NOMO-1 (cell line): ENCODE results near the gene E2F4.

Experiments
- DNase-seq, 2 experiments: peaks; one replicate each; lab custom pipeline; 2025; ENCODE audit not compliant: unreplicated experiment in 2 of 2; lab: John Stamatoyannopoulos, UW

E2F4 gene

DNA sequence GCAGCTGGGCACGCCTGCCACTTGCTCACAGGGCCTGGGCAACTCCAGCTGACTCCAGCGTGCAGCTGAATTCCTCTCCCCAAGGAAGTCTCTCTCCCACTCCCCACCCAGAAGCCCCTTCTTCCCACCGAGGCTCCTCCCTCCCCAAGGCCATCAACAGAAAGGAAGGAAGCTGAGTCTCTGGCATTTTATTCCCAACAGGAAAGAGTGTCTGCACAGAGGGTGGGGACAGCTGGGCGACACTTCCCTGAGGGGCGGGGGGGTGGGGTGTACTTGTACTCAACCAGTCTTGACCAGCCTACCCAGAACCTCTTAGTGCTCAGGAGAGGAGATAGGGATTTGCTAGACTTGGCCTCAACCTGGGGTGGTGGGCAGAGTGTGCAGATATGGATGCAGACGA, 1.9 kb upstream of the E2F4 start, which contains the start of gene EXOC3L1:
TSS of gene EXOC3L1 (minus strand) at position 96 of the 400 bp plus-strand sequence. CDS start 460 bp downstream, outside the sequence.
- DNase-seq: no peak

DNA sequence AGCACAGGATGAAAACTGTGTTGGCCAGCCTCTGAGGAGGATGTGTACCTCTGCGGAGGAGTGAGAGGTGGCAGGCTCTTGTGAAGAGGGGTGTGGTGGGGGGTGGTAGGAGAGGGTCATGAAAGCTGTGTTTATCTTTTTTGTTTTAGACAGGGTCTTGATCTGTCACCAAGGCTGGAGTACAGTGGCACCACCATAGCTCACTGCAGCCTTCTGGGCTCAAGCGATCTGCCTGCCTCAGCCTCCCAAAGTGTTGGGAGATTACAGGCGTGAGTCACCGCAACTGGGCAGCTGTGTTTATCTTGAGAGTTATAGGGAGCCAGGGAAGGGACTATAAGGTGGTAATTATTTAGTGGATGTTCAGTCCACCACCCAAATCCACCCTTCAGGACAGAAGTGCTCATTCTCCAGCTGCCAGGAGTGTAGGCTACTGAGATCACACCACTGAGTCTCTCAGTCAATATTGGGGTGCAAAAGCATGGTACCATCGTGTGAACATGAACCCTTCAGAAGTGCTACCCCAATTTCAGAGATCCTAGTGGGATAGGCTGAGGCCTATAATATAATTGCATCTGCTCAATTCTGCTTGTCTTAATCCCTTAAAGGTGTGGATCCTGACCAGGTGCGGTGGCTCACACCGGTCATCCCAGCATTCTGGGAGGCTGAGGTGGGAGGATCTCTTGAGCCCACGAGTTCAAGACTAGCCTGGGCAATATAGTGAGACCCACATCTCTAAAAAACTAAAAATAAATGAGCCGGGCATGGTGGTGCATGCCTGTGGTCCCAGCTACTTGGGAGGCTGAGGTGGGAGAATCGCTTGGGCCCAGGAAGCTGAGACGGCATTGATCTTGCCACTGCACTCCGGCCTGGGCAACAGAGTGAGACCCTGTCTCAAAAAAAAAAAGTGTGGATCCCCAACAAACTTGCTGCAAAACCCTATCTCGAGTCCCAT, 1.2 kb upstream of the E2F4 start:
- no peak for DNase-seq

DNA sequence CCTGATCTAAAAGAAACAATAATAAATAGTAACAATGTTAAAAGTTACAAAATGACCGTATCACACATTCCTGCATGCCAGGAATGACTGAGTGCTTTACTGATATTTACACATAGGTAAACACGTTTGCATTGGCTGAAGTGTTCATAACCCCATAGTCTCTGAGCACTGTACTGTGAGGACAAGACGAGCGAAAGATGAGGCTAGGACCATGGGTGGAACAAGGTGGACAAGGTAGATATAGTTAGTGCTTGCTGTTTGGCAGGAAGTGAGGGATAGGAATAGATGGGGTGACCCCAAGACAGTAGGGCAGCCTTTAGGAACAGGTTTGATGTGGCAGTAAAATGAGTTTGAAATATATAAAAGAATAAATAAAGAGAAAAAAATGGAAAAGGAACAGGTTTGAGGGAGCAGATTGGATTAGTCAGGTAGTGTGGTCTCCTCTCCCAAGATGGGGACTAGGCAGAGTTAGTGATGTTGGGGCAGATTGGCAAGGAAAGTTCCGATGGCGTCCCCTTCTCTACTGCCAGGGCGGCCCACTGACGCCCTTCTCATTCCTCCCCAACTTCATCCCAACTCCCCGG, 452 bp upstream of the E2F4 start:
- no peak for DNase-seq

DNA sequence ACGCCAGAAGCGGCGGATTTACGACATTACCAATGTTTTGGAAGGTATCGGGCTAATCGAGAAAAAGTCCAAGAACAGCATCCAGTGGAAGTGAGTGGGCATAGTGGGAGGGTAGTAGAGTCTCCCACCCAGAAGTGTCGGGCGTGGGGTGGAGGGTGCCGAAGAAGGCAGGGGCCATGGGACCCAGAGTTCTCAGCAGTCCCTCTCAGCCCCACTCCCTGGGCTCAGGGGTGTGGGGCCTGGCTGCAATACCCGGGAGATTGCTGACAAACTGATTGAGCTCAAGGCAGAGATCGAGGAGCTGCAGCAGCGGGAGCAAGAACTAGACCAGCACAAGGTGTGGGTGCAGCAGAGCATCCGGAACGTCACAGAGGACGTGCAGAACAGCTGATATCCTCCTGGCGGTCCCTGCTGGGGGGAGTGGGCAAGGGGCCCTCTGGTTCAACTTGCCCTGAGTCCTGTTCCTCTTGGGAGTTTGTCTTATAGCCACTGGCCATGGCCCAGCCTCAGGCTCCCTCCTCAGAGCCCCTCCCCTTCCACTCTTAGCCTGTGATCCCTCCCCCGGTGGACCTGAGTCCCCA, 916 bp downstream of the E2F4 start:
- DNase-seq: no peak

DNA sequence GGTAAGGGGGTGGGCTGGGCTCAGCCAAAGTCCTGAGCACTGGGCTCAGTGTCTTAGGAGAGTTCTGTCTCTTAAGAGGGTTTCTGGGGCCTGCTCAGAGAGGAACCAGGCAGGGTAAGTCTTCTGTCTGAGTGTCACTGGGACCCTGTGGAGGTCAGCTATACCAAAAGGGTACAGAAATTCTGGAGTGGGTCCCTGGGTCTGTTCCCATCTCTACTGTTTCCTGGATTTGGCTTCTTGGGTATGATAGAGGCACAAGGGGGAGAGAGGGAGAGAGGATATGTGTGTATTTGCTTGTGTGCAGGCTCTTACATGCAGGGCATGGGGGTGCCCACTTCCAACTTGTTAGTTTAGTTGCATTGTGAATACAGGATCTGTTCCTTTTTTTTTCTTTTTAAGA, 1.6 kb downstream of the E2F4 start:
- DNase-seq: no peak

DNA sequence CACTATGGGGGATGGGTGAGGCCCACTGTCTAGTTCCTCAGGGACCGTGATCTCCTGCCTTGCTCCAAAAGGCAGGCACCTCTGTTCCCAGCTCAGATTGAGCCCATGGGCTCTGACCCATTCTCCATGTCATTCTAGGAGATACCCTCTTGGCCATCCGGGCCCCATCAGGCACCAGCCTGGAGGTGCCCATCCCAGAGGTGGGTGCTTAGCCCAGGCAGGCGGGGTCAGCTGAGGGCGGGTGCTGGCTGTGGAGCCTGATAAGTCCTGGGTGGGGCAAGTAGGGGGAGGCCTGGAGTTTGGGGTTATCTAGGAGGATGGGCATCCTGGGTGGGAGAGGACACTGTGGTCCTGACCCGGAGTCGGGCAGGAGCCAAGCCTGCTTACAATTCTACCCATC, 2.3 kb downstream of the E2F4 start:
- no peak for DNase-seq

DNA sequence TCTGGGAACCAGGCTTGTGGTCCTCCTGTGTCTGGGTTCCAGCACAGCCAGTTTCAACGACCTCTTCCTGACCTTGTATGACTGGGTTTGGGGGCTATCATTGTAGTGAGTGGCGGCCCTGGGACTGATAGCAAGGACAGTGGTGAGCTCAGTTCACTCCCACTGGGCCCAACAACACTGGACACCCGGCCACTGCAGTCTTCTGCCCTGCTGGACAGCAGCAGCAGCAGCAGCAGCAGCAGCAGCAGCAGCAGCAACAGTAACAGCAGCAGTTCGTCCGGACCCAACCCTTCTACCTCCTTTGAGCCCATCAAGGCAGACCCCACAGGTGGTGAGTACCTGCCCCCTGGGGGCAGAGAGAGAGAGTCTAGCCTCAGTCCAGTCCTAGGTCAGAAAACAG, 3.7 kb downstream of the E2F4 start:
- DNase-seq: no peak

DNA sequence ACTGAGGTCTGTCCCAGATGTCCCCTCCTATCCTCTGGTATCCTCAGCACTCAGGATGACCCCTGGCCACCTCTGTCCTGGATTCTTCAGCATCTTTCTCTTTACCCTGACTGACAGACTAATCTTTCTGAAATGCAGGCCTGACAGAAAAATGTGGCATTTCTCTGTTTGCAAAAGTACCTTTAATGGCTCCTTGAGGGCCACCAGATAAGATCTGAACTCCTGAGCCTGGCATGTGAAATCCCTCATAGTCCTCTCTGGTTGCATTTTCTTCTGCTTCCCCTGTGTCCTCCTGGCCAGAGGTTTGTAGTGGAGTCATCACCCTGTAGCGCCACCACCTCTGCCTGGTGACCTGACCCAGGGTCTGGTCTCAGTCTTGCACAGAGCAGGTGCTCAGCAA, 4.9 kb downstream of the E2F4 start:
- no peak for DNase-seq

DNA sequence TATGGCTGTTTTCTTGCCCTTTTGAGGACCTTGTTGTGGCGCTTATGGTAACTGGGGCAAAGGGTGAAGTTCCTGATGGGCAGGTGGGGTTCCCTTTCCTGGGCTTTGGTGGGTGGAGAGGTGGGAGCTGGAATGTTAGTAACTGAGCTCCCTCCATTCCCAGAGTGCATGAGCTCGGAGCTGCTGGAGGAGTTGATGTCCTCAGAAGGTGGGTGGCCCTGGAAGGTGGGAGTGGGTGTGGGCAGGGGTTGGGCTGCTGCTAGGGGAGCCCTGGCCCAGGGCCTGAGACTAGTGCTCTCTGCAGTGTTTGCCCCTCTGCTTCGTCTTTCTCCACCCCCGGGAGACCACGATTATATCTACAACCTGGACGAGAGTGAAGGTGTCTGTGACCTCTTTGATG, 5.7 kb downstream of the E2F4 start:
- no peak for DNase-seq

DNA sequence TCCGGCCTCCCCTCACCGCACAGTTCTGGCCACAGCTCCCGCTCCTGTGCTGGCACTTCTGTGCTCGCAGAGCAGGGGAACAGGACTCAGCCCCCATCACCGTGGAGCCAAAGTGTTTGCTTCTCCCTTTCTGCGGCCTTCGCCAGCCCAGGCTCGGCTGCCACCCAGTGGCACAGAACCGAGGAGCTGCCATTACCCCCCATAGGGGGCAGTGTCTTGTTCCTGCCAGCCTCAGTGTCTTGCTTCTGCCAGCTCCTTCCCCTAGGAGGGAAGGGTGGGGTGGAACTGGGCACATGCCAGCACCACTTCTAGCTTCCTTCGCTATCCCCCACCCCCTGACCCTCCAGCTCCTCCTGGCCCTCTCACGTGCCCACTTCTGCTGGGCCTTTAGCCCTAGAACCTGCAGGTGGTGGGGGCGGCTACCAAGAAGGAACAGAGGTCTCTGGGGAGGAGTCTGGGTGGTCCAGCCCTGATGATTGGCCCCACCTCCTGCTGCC, 6.3 kb downstream of the E2F4 start:
- no peak for DNase-seq

DNA sequence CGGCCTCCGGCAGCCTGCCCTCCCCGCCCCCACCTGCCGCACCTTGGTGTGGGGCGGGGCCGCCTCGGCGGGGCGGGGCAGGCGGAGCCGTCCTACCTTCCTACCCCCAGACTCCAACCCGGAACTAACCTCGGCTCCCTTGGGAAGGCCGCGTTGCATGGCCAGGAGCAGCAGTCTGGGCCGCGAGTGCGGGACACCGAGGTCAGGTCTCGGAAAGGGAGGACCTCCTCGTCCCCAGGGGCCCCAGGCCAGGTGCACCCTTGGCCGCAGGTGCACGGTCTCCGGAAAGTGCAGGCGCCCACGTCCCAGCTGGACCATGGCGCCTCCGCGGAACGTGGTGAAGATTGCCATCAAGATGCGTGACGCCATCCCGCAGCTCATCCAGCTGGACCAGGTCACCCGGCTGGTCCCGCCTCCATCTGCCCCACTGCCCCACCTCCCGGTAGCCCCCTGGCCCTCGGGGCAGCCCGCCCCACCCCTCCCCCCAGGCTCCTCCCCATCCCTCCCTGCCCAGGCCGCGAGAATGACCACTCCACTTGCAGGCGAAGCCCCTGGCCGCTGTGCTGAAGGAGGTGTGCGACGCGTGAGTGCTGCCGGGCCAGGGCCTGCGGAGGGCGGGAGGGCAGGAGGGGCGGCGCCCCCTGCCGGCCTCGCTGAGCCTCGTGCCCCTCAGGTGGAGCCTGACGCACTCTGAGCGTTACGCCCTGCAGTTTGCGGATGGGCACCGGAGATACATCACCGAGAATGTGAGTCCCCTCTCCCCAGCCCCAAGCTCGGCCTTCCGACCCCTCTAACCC, 7.3 kb downstream of the E2F4 start, which contains the start of gene ELMO3:
TSS of gene ELMO3 (plus strand) at position 121 of the 797 bp plus-strand sequence. CDS start at position 317, 196 bp downstream.
- DNase-seq: no peak

DNA sequence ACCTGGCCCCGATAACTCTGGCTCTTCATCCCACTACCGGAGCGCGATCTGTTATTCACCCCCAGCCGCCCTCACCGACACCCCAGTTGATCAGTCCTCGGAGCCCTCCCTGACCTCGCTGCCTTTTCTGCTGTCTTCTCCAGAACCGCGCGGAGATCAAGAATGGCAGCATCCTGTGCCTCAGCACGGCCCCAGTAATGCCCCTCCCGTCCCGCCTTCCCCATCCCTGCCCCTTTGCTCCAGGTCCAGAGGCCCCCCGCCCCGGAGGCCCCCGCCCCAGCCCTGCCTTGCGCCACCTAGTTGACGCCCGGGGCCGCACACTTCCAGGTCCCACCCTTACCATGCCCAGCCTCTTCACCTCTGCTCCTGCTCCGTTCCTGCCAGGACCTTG, 7.8 kb downstream of the E2F4 start:
- no peak for DNase-seq

DNA sequence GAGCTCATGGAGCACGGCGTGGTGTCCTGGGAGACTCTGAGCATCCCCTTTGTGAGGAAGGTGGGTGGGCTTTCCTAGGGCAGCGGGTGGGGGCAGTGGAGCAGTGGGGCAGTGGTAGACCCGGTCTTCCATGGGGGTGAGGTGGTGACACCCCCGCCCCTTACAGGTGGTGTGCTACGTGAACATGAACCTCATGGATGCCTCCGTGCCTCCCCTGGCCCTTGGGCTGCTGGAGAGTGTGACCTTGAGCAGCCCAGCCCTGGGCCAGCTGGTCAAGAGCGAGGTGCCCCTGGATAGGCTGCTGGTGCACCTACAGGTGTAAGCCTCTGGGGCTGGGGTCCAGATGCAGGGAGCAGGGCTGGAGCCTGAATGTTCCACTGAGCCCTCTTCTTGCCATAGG, 8.5 kb downstream of the E2F4 start:
- DNase-seq: no peak

DNA sequence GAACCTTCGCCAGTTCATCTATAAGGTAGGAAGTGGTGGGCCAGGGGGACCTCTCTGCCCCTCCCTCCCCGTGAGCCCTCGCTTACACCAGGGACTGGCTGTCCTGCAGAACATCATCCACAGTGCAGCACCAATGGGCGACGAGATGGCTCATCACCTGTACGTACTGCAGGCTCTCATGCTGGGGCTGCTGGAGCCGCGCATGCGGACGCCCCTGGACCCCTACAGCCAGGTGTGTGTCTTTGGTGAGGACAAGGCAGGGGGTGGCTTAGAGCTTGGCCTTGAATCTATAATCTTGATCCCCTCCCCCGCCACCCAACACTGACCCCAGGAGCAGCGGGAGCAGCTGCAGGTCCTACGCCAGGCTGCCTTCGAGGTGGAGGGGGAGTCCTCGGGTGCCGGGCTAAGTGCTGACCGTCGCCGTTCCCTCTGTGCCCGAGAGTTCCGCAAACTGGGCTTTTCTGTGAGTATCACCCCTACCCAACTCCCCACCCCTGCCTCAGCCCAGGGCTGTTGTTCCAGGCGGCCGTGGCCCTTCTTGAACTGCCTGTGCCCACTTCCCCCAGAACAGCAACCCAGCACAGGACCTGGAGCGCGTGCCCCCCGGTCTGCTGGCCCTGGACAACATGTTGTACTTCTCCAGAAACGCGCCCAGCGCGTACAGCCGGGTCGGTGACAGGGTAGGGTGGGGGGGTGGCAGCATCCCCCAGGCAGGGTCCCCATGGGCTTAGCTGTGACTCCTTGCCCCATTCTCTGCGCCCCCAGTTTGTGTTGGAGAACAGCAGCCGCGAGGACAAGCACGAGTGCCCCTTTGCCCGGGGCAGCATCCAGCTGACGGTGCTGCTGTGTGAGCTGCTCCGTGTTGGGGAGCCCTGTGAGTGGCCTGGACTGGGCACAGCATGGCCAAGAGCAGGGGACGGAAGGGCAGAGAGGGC, 9.7 kb downstream of the E2F4 start:
- DNase-seq: no peak

DNA sequence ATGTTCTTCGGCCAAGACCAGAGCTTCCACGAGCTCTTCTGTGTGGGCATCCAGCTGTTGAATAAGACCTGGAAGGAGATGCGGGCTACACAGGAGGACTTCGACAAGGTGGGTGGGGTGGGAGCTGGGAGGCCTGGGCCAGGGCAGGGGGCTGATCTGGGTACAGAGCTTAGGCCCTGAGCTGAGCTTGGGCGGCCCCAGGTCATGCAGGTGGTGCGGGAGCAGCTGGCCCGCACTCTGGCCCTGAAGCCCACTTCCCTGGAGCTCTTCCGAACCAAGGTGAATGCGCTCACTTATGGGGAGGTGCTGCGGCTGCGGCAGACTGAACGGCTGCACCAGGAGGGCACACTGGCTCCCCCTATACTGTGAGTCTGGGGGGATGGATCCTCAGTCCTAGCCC, 10.5 kb downstream of the E2F4 start:
- DNase-seq: no peak

DNA sequence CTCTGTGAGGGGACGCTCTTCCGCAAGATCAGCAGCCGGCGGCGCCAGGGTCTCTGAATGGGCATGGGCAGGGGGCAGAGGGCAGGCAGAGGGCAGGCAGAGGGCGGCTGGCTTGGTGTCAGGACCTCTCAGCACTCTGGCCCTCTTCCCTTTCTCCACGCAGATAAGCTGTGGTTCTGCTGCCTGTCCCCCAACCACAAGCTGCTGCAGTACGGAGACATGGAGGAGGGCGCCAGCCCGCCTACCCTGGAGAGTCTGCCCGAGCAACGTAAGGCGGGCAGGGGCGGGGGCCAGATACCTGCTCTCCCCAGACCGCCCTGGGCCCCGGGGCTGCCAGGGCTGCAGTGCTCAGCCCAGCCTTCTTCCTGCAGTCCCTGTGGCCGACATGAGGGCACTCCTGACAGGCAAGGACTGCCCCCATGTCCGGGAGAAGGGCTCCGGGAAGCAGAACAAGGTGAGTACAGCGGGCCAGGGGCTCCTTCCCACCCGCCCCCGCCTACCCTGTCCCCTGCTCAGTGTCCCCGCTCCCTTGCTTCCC, 11.1 kb downstream of the E2F4 start:
- no peak for DNase-seq

DNA sequence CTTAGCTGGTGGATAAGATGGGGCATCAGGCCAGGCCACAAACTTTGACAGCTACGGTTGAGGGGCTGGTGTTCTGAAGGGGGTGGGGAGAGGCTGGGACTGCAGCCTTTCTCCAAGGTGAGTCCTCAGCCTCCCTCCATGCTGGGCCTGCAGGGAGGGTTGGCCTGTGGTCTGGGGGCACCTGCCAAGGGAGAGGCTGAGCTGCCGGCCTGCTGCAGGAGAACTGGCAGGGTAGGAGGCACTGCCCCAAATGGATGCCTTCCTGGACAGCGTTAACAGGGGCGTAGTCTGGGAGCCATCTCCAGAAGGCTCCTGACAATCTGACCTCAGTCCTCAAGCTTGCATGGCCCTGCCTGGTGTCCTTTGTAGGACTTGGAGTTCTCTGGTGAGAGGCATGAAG, 12.1 kb downstream of the E2F4 start:
- no peak for DNase-seq

DNA sequence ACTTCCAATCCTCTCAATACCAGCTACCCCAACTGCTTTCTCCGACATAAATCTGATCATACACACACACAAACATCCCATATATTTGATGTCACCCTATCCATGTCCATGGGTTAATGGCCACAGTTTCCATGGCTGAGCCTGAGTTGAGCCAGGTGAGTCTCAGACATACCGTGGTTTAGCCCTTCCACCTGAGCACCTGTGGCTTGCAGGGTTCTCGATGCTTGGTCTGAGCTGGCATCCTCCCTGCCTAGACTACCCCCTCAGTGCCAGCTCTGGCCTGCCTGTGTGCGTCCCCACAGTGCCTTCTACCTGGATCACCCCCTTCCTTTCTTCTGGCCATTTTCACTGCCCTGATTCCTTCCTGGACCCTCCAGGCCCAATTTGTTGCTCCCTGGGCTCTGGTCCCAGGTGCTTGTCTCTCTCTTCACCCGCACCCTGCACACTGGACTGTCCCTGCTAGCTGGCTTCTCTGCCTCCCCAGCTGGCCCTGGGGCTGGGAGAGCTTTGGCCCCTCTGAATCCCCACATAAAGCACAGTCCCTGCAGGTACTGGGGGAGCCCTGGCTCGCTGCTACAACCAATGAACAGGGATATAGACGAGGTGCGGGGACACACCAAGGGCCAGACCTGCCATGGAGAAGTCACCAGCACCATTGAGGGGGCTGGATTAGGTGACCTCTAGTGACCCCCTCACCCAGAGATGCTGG, 14.3 kb downstream of the E2F4 start:
- no peak for DNase-seq

DNA sequence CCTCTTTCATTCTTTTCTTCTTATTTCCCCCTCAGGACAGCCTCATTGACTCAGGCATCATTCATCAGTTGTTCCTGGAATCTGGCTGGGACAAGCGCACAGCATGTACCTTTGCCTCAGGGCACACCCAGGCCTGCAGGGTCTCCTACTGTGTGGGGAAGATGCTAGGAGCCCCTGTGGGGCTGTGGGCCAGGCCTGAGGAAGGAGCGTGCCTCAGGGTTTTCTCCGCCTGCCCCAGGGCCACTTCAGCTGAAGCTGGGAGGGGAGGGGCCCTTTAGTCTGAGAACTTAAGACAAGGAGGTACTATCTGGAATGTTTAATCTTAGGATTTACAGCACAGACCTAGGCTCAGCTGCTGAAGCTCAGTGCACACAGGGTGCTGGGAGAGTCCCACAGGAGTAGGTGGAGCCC, 14.9 kb downstream of the E2F4 start:
- no peak for DNase-seq
